Stimulated activated naive CD4-positive, alpha-beta T cell treated with Interleukin-2 at 50 U/mL for 16 hours (primary cell): Measurements from ENCODE around the gene NEK7.
"Not testable (repeated sequence)": the region's sequence is repeated elsewhere in the genome, so short reads cannot be mapped to it uniquely, and the experiment has no call there.

Experiments used
- DNase-seq: peaks from one replicate; lab custom pipeline; 2025; lab: John Stamatoyannopoulos, UW

Gene NEK7

GRCh38 chr1:198290089-198290683 is 133.4 kb downstream of the NEK7 start:
- no peak for DNase-seq

GRCh38 chr1:198291036-198291435 is 134.2 kb downstream of the NEK7 start:
- DNase-seq, result no peak

- DNase-seq, result no peak
Measured at GRCh38 chr1:198291924-198292323, 135.1 kb downstream of the NEK7 start.

- DNase-seq, result no peak
Measured at GRCh38 chr1:198295225-198295624, 138.4 kb downstream of the NEK7 start.

GRCh38 chr1:198295971-198296370 is 139.2 kb downstream of the NEK7 start:
- DNase-seq, result no peak

- no peak for DNase-seq
Measured at GRCh38 chr1:198297281-198297680, 140.5 kb downstream of the NEK7 start.

- no peak for DNase-seq
Measured at GRCh38 chr1:198298640-198299039, 141.8 kb downstream of the NEK7 start.

- no peak for DNase-seq
Measured at GRCh38 chr1:198300451-198300850, 143.7 kb downstream of the NEK7 start.

- DNase-seq, result no peak
Measured at GRCh38 chr1:198304431-198304830, 147.6 kb downstream of the NEK7 start.

- not testable (repeated sequence) for DNase-seq
Measured at GRCh38 chr1:198314817-198315216, 158.0 kb downstream of the NEK7 start.

GRCh38 chr1:198315331-198315730 is 158.5 kb downstream of the NEK7 start:
- not testable (repeated sequence) for DNase-seq

- DNase-seq, result no peak
Measured at GRCh38 chr1:198316546-198317100, 159.8 kb downstream of the NEK7 start.

- DNase-seq, result no peak
Measured at GRCh38 chr1:198318085-198318484, 161.3 kb downstream of the NEK7 start.

GRCh38 chr1:198320759-198321158 is 164.0 kb downstream of the NEK7 start:
- no peak for DNase-seq

- no peak for DNase-seq
Measured at GRCh38 chr1:198326232-198326631, 169.4 kb downstream of the NEK7 start.

GRCh38 chr1:198326915-198327314 is 170.1 kb downstream of the NEK7 start:
- no peak for DNase-seq

GRCh38 chr1:198328458-198329032 is 171.7 kb downstream of the NEK7 start:
- no peak for DNase-seq

- no peak for DNase-seq
Measured at GRCh38 chr1:198330982-198331615, 174.3 kb downstream of the NEK7 start.

GRCh38 chr1:198333744-198334143 is 176.9 kb downstream of the NEK7 start:
- DNase-seq, result no peak

GRCh38 chr1:198335663-198336062 is 178.9 kb downstream of the NEK7 start:
- DNase-seq, result no peak

GRCh38 chr1:198337886-198338285 is 181.1 kb downstream of the NEK7 start:
- DNase-seq, result no peak

- no peak for DNase-seq
Measured at GRCh38 chr1:198340139-198340538, 183.3 kb downstream of the NEK7 start.

- DNase-seq, result no peak
Measured at GRCh38 chr1:198346178-198346577, 189.4 kb downstream of the NEK7 start.
